IPS-15b (cell line): ENCODE results near the gene POLR2H.

Experiments
- H3K27me3 ChIP-seq: one replicate; pipeline ENCODE4 v1.6.1; 2013; ENCODE audit warnings: low read length; ENCODE audit not compliant: control insufficient read depth, insufficient read depth
- H3K36me3 ChIP-seq: one replicate; pipeline ENCODE4 v1.6.1; 2013; ENCODE audit warnings: low read length; ENCODE audit not compliant: control insufficient read depth, insufficient read depth
- H3K4me1 ChIP-seq: one replicate; pipeline ENCODE4 v1.6.1; 2013; ENCODE audit warnings: mild to moderate bottlenecking, low read length; ENCODE audit not compliant: control insufficient read depth, insufficient read depth
- H3K4me3 ChIP-seq: one replicate; pipeline ENCODE4 v1.5.1; 2013; ENCODE audit warnings: low read depth, low read length
- H3K9ac ChIP-seq: one replicate; pipeline ENCODE4 v1.6.1; 2013; ENCODE audit warnings: low read depth, mild to moderate bottlenecking, low read length
- H3K9me3 ChIP-seq: one replicate; pipeline ENCODE4 v1.6.1; 2013; ENCODE audit warnings: mild to moderate bottlenecking, low read length; ENCODE audit not compliant: control insufficient read depth, insufficient read depth

The POLR2H gene

GRCh38 chr3:184346480-184347190 lies 14.9 kb upstream of the POLR2H start:
- Histone ChIP-seq H3K4me3 (no peak overlapping the region), H3K4me1 (peaks cover 2% of the 10 kb centered on the region), H3K36me3 (peaks cover 8% of the 10 kb centered on the region), H3K9me3 (no peaks in the 10 kb centered on the region), H3K9ac (no peak overlapping the region), H3K27me3 (no peaks in the 10 kb centered on the region)

- Histone ChIP-seq H3K4me1 (peaks cover 2% of the 10 kb centered on the region), H3K4me3 (no peak overlapping the region), H3K9me3 (no peaks in the 10 kb centered on the region), H3K36me3 (peaks cover 11% of the 10 kb centered on the region), H3K9ac (no peak overlapping the region), H3K27me3 (no peaks in the 10 kb centered on the region)
These were observed 14.0 kb upstream of the POLR2H start for GRCh38 chr3:184347321-184348056.

GRCh38 chr3:184348057-184348382 lies 13.5 kb upstream of the POLR2H start:
- Histone ChIP-seq H3K9ac (no peak overlapping the region), H3K27me3 (no peaks in the 10 kb centered on the region), H3K4me3 (no peak overlapping the region), H3K4me1 (peaks cover 2% of the 10 kb centered on the region), H3K36me3 (peaks cover 11% of the 10 kb centered on the region), H3K9me3 (no peaks in the 10 kb centered on the region)

- Histone ChIP-seq H3K27me3 (no peaks in the 10 kb centered on the region), H3K36me3 (peaks cover 17% of the 10 kb centered on the region), H3K9me3 (no peaks in the 10 kb centered on the region), H3K4me1 (peaks cover 3% of the 10 kb centered on the region), H3K4me3 (no peak overlapping the region), H3K9ac (no peak overlapping the region)
These were observed 11.7 kb upstream of the POLR2H start for GRCh38 chr3:184349563-184350470.

GRCh38 chr3:184350618-184351017 lies 10.9 kb upstream of the POLR2H start:
- Histone ChIP-seq H3K27me3 (no peaks in the 10 kb centered on the region), H3K9me3 (no peaks in the 10 kb centered on the region), H3K9ac (no peak overlapping the region), H3K4me1 (peaks cover 5% of the 10 kb centered on the region), H3K4me3 (no peak overlapping the region), H3K36me3 (peaks cover 16% of the 10 kb centered on the region)

- peaks cover 2% of the 10 kb centered on the region for H3K4me1 ChIP-seq
- no peak overlapping the region for H3K9ac ChIP-seq
- H3K27me3 ChIP-seq = no peaks in the 10 kb centered on the region
- no peaks in the 10 kb centered on the region for H3K9me3 ChIP-seq
- no peak overlapping the region for H3K4me3 ChIP-seq
- H3K36me3 ChIP-seq = peaks cover 16% of the 10 kb centered on the region
These were observed 9.9 kb upstream of the POLR2H start for GRCh38 chr3:184351511-184352148.

GRCh38 chr3:184352149-184352785 lies 9.2 kb upstream of the POLR2H start:
- Histone ChIP-seq H3K9ac (no peak overlapping the region), H3K36me3 (peaks cover 22% of the 10 kb centered on the region), H3K27me3 (no peaks in the 10 kb centered on the region), H3K4me3 (no peak overlapping the region), H3K4me1 (peaks cover 2% of the 10 kb centered on the region), H3K9me3 (no peaks in the 10 kb centered on the region)

GRCh38 chr3:184352897-184353545 lies 8.5 kb upstream of the POLR2H start:
- H3K4me1 ChIP-seq = peaks cover 2% of the 10 kb centered on the region
- H3K9ac ChIP-seq = no peak overlapping the region
- H3K4me3 ChIP-seq = no peak overlapping the region
- H3K27me3 ChIP-seq = peaks cover 3% of the 10 kb centered on the region
- H3K9me3 ChIP-seq = no peaks in the 10 kb centered on the region
- peaks cover 22% of the 10 kb centered on the region for H3K36me3 ChIP-seq

GRCh38 chr3:184353546-184353941 lies 8.0 kb upstream of the POLR2H start:
- peaks cover 25% of the 10 kb centered on the region for H3K36me3 ChIP-seq
- peaks cover 2% of the 10 kb centered on the region for H3K4me1 ChIP-seq
- H3K9me3 ChIP-seq = no peaks in the 10 kb centered on the region
- H3K9ac ChIP-seq = no peak overlapping the region
- no peak overlapping the region for H3K4me3 ChIP-seq
- peaks cover 8% of the 10 kb centered on the region for H3K27me3 ChIP-seq

- no peak overlapping the region for H3K9ac ChIP-seq
- no peaks in the 10 kb centered on the region for H3K9me3 ChIP-seq
- peaks cover 25% of the 10 kb centered on the region for H3K36me3 ChIP-seq
- H3K4me1 ChIP-seq = peaks cover 5% of the 10 kb centered on the region
- peaks cover 15% of the 10 kb centered on the region for H3K27me3 ChIP-seq
- H3K4me3 ChIP-seq = no peak overlapping the region
These were observed 7.3 kb upstream of the POLR2H start for GRCh38 chr3:184354121-184354728.
